GM21515 (cell line): Measurements from ENCODE around the gene CCNE1.

ENCODE experiments used
- ATAC-seq: cut with Tn5 transposase; IDR thresholded peaks from one replicate; pipeline ENCODE4 v1.9.1; 2021; ENCODE audit not compliant: unreplicated experiment

The CCNE1 gene

GRCh38 chr19:29873024-29873800 lies 61.4 kb downstream of the CCNE1 start:
- no peak for ATAC-seq
